GM21423 (cell line): ENCODE data around the gene MRC2.
"Not testable (repeated sequence)": the region's sequence is repeated elsewhere in the genome, so short reads cannot be mapped to it uniquely, and the experiment has no call there.

ENCODE experiments used
- ATAC-seq: cut with Tn5 transposase; IDR thresholded peaks from one replicate; pipeline ENCODE4 v1.9.1; 2021; ENCODE audit warnings: mild to moderate bottlenecking, moderate library complexity; ENCODE audit not compliant: unreplicated experiment

The MRC2 gene

GRCh38 chr17:62613095-62613494 lies 14.4 kb upstream of the MRC2 start:
- not testable (repeated sequence) for ATAC-seq

GRCh38 chr17:62614142-62614541 lies 13.3 kb upstream of the MRC2 start:
- ATAC-seq: no peak

- ATAC-seq: no peak
These were observed 12.0 kb upstream of the MRC2 start for GRCh38 chr17:62615503-62615902.

- ATAC-seq: no peak
These were observed 10.2 kb upstream of the MRC2 start for GRCh38 chr17:62616993-62617893.

GRCh38 chr17:62617894-62618472 lies 9.5 kb upstream of the MRC2 start:
- no peak for ATAC-seq

- no peak for ATAC-seq
These were observed 8.6 kb upstream of the MRC2 start for GRCh38 chr17:62618647-62619416.

GRCh38 chr17:62619417-62620155 lies 7.9 kb upstream of the MRC2 start:
- ATAC-seq: no peak

GRCh38 chr17:62621223-62621622 lies 6.2 kb upstream of the MRC2 start:
- no peak for ATAC-seq

GRCh38 chr17:62625184-62625869 lies 2.1 kb upstream of the MRC2 start:
- no peak for ATAC-seq

GRCh38 chr17:62625870-62626200 lies 1.6 kb upstream of the MRC2 start:
- ATAC-seq: no peak

GRCh38 chr17:62626719-62627218 lies 701 bp upstream of the MRC2 start:
- no peak for ATAC-seq

GRCh38 chr17:62627904-62628633 lies 599 bp downstream of the MRC2 start:
- ATAC-seq: no peak

- no peak for ATAC-seq
These were observed 1.5 kb downstream of the MRC2 start for GRCh38 chr17:62628831-62629555.

- no peak for ATAC-seq
These were observed 2.3 kb downstream of the MRC2 start for GRCh38 chr17:62629556-62630364.

GRCh38 chr17:62630365-62631085 lies 3.1 kb downstream of the MRC2 start:
- ATAC-seq: no peak

GRCh38 chr17:62631086-62631935 lies 3.8 kb downstream of the MRC2 start:
- no peak for ATAC-seq
